Liver (tissue), 4 donors: ENCODE data around the gene TBCA. TPM values are rescaled to one million over a fixed set of nuclear protein-coding genes. Genes with fewer than 3 reads are reported as not detected.

Experiments used
- polyA plus RNA-seq, 2 donors: library from polyadenylated mRNA; stranded (reverse) in 1 of 2; unstranded in 1 of 2; fragments of 200-250 nt in 1 of 2; fragments of >200 nt in 1 of 2; fragmentation: Nextera tagmentation in 1 of 2; extraction: Ambion mirVana in 1 of 2; gene quantifications; one replicate each; pipeline versions ENCODE4 v1.2.1 to v1.2.3, GENCODE V29; 2013 to 2015
- total RNA-seq, 2 donors: library from RNA; depleted of rRNA; stranded (reverse); fragments of >200 nt; gene quantifications; one replicate each; pipeline ENCODE4 v1.2.3, GENCODE V29; 2014
- donor health status: healthy.
- donor health status: healthy.
- donor health status: healthy.

Gene TBCA
- total and polyA plus RNA-seq, 4 donors, result 62.5 to 338 (median 107) TPM

Other genes with a start within 250 kb of the TBCA start
- not detected for gene OTP, start 137.6 kb downstream of the TBCA start, total RNA-seq
- not detected for gene OTP, start 137.6 kb downstream of the TBCA start, polyA plus RNA-seq